Measurements from ENCODE around the gene PLPP7.

- TF ChIP-seq CTCF (IDR thresholded peaks at IDR 0.05): no peak
- TF ChIP-seq POLR2A (IDR thresholded peaks at IDR 0.05): no peak
Measured at GRCh38 chr9:131274674-131275331, 14.7 kb upstream of the PLPP7 start.
